HG03571 (cell line): ENCODE data around the gene CYTH2.

ENCODE experiments used
- ATAC-seq: cut with Tn5 transposase; IDR thresholded peaks from one replicate; pipeline ENCODE4 v1.9.1; 2021; ENCODE audit not compliant: unreplicated experiment

Gene CYTH2

DNA sequence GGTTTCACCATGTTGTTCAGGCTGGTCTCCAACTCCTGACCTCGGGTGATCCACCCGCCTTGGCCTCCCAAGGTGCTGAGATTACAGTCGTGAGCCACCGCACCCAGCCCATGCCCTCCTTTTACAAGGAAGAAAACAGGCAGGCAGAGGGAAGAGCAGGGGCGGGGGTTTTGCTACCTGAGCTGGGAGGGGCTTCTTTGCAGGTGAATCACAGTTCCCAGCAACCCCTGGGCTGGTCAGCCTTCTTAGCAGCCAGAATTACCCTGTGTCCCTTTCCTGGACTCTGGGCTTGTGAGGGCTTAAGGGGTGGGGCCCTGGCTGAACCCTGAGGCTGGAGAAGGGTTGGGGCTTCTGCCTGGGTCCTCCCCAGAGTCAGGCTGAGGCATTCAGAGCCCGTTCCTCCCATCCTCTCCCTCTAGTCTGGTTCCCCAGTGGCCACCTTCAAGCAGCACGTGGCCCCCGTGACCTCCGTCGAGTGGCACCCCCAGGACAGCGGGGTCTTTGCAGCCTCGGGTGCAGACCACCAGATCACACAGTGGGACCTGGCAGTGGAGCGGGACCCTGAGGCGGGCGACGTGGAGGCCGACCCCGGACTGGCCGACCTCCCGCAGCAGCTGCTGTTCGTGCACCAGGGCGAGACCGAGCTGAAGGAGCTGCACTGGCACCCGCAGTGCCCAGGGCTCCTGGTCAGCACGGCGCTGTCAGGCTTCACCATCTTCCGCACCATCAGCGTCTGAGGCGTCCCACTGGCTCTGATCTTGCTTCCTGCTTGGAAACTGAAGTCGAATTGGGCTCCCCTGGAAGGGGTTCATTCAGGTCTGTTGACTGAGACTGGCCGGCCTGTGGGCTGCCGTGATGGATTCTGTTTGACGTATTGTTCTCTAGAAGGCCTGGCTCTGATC is 16.6 kb upstream of the CYTH2 start:
- no peak for ATAC-seq

DNA sequence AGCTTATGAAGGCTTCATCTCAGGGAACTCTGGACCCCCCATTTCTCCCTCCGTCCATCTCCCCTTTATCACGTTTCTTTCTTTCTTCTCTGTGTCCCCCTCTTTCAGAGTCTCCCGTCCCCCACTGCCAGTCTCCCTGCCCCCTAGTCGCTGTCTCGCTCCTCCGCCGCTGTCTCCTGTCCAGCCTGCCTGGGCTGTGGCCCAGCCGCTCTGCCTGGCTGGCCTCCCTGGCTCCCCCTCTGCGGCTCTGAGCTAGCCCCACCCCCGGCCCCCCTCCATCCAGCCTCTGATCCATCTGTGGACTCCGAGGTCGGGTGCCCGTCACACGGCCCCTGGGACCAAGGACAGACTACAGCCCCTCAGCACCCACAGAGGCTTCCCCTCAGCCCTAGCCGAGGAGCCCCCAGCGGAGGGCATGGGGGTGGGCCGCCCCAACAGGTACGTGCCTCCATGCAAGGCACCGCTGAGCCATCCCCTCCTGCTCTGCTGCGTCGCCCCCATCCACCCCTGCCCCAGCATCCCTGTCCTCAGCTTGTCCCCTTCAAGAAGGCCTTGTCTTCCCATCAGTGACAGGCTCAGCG is 14.9 kb upstream of the CYTH2 start:
- ATAC-seq: no peak

DNA sequence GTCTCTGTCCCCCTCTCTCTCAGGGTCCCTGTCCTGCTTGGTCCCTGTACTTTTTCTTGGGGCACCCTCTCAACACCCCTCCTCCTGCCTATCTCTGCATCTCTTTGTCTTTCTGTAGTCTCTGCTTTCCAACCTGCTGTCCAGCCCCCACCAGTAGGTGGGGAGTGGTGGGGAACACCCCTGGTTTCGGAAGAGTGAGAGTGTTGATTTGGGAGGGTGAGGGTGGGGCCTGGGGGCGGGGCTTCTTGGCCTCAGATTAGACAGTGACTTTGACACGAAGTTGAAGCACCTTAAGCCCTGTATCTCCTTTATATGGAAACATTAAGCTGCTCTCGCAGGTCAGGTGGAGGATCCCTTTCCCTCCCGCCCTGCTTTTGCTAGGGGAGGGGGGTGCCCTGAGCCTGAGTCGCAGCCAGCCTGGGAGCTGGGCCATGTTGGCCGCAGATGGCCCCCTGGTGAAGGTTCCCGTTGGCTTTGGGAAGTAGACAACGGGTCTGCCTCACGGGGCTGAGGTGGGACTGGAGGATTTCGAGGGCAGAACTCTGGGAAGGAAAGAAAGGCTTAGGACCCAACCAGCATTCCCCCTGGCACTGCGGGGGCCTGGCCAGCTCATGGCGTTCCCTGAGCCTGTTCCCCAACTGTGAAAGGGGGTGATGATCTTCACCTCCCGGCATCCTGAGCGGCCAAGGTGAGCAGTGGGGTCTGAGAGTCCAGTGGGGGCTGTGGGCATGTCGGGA is 13.8 kb upstream of the CYTH2 start, which contains the start of gene KCNJ14:
Gene KCNJ14, plus strand, starts transcription at position 404 of the 737 bp plus-strand sequence. CDS start 6,151 bp downstream, outside the sequence.
- ATAC-seq: no peak

DNA sequence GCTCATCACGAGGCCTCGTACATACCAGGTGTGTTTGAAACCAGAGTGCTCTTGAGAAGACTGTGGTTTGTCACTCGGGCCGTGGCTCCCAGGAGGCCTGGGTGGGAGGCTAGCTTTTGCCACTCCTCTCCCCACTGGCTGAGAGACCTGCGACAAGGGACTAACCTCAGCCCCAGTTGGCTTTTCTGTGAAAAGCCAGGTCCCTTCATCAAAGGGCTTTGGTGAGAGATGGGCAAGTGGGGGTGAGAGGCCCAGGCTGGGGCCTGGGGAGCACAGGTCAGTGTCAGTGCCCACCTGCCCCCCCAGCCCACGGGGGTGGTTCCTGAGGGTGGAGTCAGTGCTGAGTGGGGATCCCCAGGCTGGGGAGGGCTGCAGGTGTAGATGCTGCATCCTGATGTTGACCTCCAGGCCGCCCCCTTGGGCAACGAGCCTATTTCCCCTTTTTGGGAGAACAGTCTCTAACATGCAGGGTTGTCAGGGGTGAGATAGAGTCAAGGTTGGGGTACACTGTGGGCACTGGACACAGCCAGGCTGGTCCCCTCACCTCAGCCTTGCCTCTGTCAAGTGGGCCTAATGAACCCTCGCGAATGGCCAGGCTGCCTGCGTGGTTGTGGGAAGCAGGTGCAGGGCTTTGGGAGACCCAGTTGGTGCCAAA is 13.1 kb upstream of the CYTH2 start:
- ATAC-seq: no peak

DNA sequence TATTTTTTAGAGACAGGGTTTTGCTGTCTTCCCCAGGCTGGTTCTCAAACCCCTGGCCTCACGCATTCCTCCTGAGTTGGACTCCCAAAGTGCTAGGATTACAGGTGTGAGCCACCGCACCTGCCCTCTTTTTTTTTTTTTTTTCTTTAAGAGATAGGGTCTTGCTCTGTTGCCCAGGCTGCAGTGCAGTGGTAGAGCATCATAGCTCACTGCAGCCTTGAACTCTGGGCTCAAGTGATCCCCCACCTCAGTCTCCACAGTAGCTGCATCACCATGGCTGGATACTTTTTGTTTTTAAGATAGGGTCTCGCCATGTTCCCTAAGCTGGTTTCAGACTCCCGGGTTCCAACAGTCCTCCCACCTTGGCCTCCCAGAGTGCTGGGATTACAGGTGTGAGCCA is 12.3 kb upstream of the CYTH2 start:
- no peak for ATAC-seq

DNA sequence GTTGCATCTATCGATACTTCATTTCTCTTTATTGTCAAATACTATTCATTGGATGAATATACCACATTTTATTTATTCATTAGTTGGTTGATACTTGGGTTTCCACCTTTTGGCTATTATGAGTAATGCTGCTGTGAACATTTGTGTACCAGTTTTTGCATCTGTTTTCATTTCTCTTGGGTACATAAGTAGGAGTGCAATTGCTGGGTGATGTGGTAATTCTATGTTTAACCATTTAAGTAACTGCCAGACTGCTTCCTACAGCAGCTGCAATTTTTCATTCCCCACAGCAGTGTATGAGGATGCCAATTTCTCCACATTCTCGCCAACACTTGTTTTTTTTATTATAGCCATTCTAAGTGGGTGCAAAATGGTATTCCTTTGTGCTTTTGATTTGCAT is 11.2 kb upstream of the CYTH2 start:
- no peak for ATAC-seq

DNA sequence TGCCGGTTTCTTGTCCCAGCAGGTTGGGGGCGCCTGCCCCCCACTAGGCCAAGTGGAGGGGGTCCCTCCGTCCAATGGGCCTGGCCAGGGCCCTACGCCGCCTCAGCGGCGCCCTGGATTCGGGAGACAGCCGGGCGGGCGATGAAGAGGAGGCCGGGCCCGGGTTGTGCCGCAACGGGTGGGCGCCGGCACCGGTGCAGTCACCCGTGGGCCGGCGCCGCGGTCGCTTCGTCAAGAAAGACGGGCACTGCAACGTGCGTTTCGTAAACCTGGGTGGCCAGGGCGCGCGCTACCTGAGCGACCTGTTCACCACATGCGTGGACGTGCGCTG is 7.6 kb upstream of the CYTH2 start:
- no peak for ATAC-seq

DNA sequence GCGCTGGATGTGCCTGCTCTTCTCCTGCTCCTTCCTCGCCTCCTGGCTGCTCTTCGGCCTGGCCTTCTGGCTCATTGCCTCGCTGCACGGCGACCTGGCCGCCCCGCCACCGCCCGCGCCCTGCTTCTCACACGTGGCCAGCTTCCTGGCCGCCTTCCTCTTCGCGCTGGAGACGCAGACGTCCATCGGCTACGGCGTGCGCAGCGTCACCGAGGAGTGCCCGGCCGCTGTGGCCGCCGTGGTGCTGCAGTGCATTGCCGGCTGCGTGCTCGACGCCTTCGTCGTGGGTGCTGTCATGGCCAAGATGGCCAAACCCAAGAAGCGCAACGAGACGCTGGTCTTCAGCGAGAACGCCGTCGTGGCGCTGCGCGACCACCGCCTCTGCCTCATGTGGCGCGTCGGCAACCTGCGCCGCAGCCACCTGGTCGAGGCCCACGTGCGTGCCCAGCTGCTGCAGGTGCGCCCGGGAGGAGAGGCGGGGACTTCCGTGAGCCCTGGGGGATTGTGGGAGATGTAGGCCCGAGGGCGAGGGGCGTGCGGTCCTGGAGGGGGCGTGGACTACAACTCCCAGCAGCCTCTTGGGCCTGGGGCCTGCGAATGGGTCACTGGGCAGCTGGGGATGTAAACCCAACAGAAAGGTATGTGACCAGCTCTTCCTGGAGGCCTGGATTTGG is 7.0 kb upstream of the CYTH2 start:
- no peak for ATAC-seq

DNA sequence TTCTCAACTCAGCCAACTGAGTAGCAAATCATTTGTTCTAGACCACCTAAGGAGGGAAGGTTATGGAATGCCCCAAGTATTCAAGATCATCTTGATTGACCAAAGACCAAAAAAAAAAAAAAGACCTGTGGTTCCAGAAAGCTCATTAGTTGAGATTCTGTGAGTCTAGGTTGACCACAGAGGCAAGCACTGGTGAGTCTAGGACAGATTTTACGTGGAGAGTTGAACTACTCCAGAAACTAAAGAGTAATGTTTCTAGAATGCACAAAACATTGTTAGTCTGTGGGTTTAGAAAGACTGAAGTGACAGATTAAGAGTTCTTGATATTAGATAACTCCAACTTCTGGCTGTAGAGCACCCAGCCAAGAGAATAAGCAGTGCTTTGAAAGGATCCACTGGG is 4.0 kb upstream of the CYTH2 start:
- no peak for ATAC-seq

DNA sequence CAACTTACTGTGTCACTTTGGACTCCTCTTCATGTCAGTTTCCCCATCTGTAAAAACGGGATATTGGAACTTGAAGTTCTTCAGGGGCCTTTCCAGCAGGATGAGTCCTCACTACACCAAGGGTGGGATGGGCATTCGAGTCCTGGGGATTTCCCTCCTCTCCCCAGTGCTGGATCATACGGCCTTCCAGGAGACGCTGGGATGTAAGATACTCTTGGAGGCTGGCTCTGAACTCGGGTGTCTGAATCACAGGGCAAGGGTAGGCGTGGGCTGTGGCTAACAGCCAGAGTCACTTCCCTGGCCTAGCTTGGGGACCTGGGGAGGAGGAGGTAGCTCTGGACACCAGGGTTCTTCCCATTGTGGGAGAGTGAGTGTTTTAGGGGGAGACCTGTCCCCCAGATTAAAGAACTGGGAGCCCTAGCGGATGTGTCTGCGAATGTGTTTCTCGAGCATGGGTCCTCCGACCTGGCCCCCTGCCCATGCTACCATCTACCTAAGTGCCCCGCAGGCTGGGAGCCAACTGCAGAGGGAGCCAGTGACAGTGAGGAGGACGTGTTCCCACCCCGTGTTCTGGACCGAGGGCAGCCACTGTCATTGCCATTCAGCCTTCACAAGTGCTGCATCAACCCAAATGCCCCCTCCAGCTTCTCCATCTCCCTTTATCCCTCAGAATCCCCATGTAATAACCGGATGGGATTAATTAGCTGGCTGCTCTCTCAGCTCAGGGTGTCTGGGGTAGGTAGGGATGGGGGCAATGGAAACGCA is 2.4 kb upstream of the CYTH2 start:
- no peak for ATAC-seq

DNA sequence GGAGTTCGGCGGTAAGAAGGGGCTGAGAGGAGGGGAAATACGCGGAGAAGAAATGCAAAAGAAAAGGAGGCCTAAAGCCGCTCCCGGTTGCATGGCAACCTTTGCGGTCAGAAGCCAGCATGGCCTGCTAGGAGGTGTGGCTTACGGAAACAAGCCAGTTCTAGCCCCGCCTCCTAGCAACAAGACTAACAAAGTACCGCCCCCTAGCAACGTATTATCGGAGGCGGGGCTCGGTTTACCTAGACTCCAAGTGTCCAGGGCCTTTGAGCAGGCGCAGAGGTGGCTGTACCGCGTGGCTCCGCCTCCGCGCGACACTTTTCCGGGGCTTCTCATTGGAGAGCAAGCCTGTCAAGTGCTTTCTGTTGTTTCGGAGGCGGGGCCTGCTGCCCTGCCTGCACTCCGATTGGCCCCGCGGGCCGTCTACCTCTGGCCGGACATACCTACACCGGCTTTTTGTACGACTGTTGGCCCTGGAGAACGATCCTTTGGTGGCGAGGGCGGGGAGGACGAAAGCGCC is 339 bp upstream of the CYTH2 start:
- ATAC-seq: peak; percentile 84

DNA sequence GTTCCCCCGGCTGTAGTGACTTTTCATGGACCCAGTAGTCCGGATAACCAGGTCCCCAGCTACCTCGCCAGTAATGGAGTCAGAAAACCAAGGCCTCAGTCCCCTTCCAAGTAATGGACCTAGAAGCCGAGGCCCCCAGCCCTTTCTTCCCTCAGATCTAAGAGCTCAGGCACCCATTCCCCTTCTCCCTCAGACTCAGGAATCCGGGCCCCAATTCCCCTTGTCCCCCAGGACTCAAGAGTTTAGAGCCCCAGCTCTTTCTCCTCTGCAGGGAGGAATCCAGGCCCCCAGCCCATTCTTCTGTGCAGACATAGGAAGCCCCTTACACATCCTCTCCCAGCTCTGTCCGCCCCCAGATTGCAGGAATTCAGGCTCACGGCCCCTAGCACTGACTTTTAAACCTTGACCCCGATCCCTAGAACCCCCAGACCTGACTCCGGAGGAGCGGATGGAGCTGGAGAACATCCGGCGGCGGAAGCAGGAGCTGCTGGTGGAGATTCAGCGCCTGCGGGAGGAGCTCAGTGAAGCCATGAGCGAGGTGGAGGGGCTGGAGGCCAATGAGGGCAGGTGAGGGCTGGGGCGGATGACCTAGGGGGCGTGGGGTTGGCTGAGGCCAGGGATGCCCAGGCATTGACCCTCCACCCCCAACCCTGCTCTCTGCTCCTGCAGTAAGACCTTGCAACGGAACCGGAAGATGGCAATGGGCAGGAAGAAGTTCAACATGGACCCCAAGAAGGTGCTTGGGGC is 938 bp downstream of the CYTH2 start:
- no peak for ATAC-seq

DNA sequence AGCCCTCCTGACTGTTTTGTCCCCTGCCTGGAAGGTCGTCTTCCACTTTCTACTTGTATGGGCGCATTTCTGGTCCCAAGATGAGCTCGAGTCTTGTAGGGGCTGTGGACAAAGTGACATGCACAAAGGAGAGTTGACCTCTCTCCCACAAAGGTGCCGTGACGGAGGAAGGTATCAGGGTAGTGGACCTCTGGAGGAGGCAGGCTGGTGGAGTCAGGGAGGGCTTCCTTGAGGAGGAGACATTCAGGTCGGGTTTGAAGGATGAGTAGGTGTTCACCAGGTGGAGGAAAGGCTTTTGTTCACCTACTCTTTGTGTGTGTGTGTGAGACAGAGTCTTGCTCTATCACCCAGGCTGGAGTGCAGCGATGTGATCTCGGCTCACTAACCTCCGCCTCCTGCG is 1.7 kb downstream of the CYTH2 start:
- ATAC-seq: no peak

DNA sequence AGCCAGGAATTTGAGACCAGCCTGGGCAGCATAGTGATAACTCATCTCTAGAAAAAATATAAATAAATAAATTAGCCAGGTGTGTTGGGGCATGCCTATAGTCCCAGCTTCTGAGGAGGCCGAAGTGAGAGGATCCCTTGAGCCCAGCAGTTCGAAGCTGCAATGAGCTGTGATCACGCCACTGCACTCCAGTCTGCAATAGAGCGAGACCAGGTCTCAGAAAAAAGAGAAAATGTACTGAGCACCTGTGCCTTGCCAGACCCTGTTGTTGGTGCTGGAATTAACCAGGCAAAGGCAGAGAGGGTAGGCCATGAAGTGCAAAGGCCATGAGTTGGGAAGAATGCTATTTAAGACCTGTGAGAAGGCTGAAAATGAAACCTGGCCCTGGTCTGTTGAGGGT is 2.7 kb downstream of the CYTH2 start:
- no peak for ATAC-seq

DNA sequence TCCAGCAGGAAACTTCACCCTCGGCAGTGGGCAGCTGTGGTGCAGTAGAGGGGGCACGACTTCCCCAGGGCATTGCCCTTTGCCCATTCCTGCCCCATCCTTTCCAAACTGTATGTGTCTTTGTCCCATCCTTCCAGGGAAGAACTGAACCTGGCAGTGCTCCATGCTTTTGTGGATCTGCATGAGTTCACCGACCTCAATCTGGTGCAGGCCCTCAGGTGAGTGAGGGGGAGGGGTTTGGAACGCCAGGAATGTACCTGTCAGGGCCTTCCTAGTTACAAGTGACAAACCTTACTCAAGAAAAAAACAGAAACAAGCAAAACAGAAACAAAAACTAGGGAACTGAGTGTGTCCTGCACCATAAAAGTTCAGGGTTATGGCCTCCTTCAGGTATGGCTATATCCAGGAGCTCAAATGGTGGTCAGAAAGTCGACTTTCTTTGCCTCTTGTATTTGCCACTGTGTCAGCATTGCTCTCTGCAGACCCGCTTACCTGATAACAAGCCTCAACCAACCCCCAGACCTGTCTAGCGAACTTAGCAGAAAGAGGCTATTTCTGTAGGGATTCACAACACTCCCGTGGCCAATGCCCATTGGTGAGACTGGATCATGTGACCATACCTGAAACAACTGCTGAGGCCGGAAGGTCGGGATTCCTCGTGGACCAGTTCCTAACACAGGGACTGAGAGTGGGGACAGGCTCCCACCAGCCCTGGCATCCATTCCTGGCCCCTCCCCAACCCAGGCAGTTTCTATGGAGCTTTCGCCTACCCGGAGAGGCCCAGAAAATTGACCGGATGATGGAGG is 4.2 kb downstream of the CYTH2 start:
- ATAC-seq: no peak

DNA sequence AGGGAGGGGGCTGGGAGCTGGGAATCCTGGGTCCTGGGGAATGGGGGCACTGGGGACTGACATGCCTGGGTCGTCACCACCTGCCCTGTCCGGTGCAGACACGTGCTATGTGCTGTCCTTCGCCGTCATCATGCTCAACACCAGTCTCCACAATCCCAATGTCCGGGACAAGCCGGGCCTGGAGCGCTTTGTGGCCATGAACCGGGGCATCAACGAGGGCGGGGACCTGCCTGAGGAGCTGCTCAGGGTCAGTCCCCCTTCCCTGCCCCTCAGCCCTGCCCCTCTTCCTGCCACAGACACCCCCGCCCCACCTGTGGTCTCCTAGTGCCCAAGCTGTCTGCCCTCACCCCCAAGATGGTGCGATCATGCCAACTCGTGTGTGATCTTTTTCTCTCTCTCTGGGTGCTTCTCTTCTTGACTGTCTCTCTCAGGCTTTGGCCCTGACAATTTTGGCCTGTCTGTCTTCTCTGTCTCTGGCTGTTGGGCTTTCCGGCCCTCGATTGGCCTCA is 5.0 kb downstream of the CYTH2 start:
- no peak for ATAC-seq

DNA sequence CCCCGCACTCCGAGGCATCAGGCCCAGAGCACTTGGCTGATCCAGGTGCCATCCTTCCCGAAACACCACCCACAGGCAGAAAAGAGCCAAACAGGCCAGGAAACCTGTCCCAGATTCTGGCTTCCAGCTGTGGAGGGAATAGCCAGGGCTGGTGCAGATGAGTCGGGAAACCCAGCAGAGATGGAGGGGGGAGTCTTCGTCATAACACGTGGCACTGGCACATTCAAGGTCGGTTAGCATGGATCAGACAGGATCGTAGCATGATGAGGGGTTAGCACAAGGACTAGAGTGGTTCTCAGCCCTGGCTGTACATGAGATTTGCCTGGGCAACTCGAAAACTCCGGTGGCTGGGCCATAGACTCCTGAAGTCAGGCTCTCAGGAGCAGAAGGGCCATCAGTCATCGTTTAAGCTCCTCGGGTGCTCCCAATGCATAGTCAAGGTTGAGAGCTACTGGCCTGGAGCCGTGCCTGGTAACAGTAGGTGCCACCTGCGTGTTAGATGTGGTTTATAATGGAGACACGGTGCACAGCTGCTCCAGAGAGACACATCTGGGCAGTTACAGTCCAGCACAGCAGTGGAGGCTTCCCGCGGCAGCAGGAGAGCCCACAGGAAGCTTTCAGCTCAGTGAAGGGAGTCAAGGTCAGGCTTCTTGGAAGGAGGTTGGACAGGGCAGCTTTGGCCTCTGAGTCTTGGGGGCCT is 6.3 kb downstream of the CYTH2 start:
- no peak for ATAC-seq

DNA sequence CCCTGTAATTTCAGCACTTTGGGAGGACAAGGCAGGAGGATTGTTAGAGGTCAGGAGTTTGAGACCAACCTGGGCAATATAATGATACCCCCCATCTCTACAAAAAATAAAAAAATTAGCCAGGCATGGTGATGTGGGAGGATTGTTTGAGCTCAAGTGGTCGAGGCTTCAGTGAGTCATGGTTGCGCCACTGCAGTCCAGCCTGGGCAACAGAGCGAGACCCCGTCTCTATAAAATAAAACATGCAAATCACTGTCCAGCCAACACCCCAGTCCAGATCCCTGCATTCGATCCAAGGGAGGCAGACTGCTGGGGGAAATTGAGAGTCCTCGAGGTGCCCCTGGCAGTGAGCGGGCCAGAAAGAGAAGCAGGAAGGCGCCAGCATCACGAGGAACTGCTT is 7.0 kb downstream of the CYTH2 start:
- no peak for ATAC-seq
